Left lung (tissue), 10 donors: ENCODE results near the gene RAB7B. TPM values are rescaled to one million over a fixed set of nuclear protein-coding genes. Genes with fewer than 3 reads are reported as not detected.

ENCODE experiments used
- ATAC-seq: fragments of 200-7000 bp; cut with Tn5 transposase; one replicate; pipeline ENCODE4 v1.9.1; 2020; ENCODE audit warnings: moderate library complexity
- DNase-seq, 4 donors: peaks; one replicate each; pipeline ENCODE4 v3.0.0-alpha.2; 2013 to 2020
- H3K27ac ChIP-seq, 2 donors: fragments of 200-600 bp; sonication (generic) in 1 of 2; one replicate each; pipeline versions ENCODE4 v1.5.0 to v1.8.0; 2020 to 2021
- H3K27me3 ChIP-seq, 2 donors: fragments of 200-600 bp; sonication (generic) in 1 of 2; one replicate each; pipeline versions ENCODE4 v1.5.0 to v1.8.0; 2020 to 2021
- H3K36me3 ChIP-seq, 2 donors: fragments of 200-600 bp; sonication (generic) in 1 of 2; one replicate each; pipeline versions ENCODE4 v1.5.0 to v1.8.0; 2020 to 2021
- H3K4me1 ChIP-seq, 2 donors: fragments of 200-600 bp; one replicate each; pipeline ENCODE4 v1.8.0; 2021
- H3K4me3 ChIP-seq, 2 donors: fragments of 200-600 bp; sonication (generic) in 1 of 2; one replicate each; pipeline versions ENCODE4 v1.5.0 to v1.8.0; 2020 to 2021; ENCODE audit warnings: mild to moderate bottlenecking in 1 of 2
- H3K9me3 ChIP-seq, 2 donors: fragments of 200-600 bp; sonication (generic) in 1 of 2; one replicate each; pipeline versions ENCODE4 v1.5.0 to v1.8.0; 2020 to 2021
- CTCF ChIP-seq, 2 donors: fragments of 200-600 bp; sonication (generic) in 1 of 2; IDR thresholded peaks; one replicate each; pipeline versions ENCODE4 v1.5.0 to v1.8.0; 2021; ENCODE audit warnings: antibody characterized with exemption in 2 of 2
- intact Hi-C, 2 donors: fragments of 100-400 bp; cut with DNase I; formaldehyde crosslinking; loops; one replicate each; pipeline versions ENCODE4 v1.11.2 to v1.14.2; 2022
- polyA plus RNA-seq, 6 donors: library from polyadenylated mRNA; unstranded; fragments of 120-200 nt; gene quantifications; one replicate each; pipeline ENCODE4 v1.2.1, GENCODE V29; 2013; ENCODE audit not compliant: insufficient read length in 6 of 6
- total RNA-seq, 2 donors: library from RNA; stranded (reverse); fragmentation: NEBNext Ultra II Directional; extraction: Animal tissue kit (Norgen Biotek cat#: 25700); gene quantifications; one replicate each; pipeline ENCODE4 v1.2.1, GENCODE V29; 2021
- donor health status: DM: no; HTN: yes; CAD: no.
- donor health status: DM: no; HTN: no; CAD: no.

RAB7B gene
- total and polyA plus RNA-seq, 8 donors: 3.2 to 14.2 (median 4.0) TPM

- Histone ChIP-seq H3K4me3 (no peak overlapping the region), H3K4me1 (peaks cover 19 to 39% of the 10 kb centered on the region in 2 donors), H3K27ac (no peak overlapping the region), H3K36me3 (no peaks in the 10 kb centered on the region), H3K27me3 (no peaks in the 10 kb centered on the region), H3K9me3 (no peaks in the 10 kb centered on the region)
- no peak for ATAC-seq
- intact Hi-C loops: no loop called here
- no peak for TF ChIP-seq CTCF (IDR thresholded peaks at IDR 0.05)
- DNase-seq: no peak
Measured at GRCh38 chr1:206003854-206004800, 932 bp upstream of the RAB7B start.

GRCh38 chr1:206002160-206002559, 1.0 kb downstream of the RAB7B start:
- intact Hi-C loops: no loop called here
- ATAC-seq (no peak), DNase-seq (no peak)
- H3K4me3 ChIP-seq: peak overlapping the region in 1 of 2 donors; percentile 35
- no peak for TF ChIP-seq CTCF (IDR thresholded peaks at IDR 0.05)
- H3K4me1 ChIP-seq: peaks cover 19 to 39% of the 10 kb centered on the region in 2 donors
- H3K9me3 ChIP-seq: no peaks in the 10 kb centered on the region
- H3K27ac ChIP-seq: peak overlapping the region in 1 of 2 donors; percentile 89
- no peaks in the 10 kb centered on the region for H3K27me3 ChIP-seq
- no peaks in the 10 kb centered on the region for H3K36me3 ChIP-seq

GRCh38 chr1:206001476-206001888, 1.7 kb downstream of the RAB7B start:
- no peaks in the 10 kb centered on the region for H3K9me3 ChIP-seq
- peaks cover 19 to 39% of the 10 kb centered on the region in 2 donors for H3K4me1 ChIP-seq
- no peaks in the 10 kb centered on the region for H3K27me3 ChIP-seq
- DNase-seq (peak in 2 of 4 donors; percentile 71 to 75), ATAC-seq (peak; percentile 81)
- intact Hi-C loops: no loop called here
- H3K4me3 ChIP-seq: peak overlapping the region in 1 of 2 donors; percentile 35
- peak overlapping the region; percentile 13 to 89 for H3K27ac ChIP-seq
- no peaks in the 10 kb centered on the region for H3K36me3 ChIP-seq
- TF ChIP-seq CTCF (IDR thresholded peaks at IDR 0.05): no peak

- Histone ChIP-seq H3K4me3 (no peak overlapping the region), H3K36me3 (no peaks in the 10 kb centered on the region), H3K27ac (peak overlapping the region in 1 of 2 donors; percentile 54), H3K27me3 (no peaks in the 10 kb centered on the region), H3K4me1 (peaks cover 19 to 39% of the 10 kb centered on the region in 2 donors), H3K9me3 (no peaks in the 10 kb centered on the region)
- TF ChIP-seq CTCF (IDR thresholded peaks at IDR 0.05): no peak
- no peak for ATAC-seq
- no peak for DNase-seq
- intact Hi-C loops: no loop called here
Measured at GRCh38 chr1:206000641-206001339, 2.4 kb downstream of the RAB7B start.
